ENCODE measurements around the gene CEP43.

CEP43 gene

DNA sequence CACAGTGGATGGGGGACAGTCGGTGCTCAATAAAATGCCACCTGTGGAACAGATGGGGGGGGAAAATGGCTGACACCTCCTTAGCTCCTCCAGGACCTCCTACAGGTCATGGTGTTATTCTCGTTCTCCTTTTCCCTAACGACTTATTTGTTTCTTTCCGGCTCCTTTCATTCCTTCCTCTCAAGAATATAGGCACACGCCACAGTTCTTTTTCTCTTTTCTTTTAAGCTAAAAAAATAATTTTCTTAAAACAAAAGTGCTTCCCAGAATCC lies 41.5 kb upstream of the CEP43 start:
- TF ChIP-seq, protein P1, sequence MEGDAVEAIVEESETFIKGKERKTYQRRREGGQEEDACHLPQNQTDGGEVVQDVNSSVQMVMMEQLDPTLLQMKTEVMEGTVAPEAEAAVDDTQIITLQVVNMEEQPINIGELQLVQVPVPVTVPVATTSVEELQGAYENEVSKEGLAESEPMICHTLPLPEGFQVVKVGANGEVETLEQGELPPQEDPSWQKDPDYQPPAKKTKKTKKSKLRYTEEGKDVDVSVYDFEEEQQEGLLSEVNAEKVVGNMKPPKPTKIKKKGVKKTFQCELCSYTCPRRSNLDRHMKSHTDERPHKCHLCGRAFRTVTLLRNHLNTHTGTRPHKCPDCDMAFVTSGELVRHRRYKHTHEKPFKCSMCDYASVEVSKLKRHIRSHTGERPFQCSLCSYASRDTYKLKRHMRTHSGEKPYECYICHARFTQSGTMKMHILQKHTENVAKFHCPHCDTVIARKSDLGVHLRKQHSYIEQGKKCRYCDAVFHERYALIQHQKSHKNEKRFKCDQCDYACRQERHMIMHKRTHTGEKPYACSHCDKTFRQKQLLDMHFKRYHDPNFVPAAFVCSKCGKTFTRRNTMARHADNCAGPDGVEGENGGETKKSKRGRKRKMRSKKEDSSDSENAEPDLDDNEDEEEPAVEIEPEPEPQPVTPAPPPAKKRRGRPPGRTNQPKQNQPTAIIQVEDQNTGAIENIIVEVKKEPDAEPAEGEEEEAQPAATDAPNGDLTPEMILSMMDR (conservative IDR thresholded peaks at IDR 0.05) = no peak
- no peak overlapping the region; the same call in 1 of the 2 replicates for H3K27ac ChIP-seq

DNA sequence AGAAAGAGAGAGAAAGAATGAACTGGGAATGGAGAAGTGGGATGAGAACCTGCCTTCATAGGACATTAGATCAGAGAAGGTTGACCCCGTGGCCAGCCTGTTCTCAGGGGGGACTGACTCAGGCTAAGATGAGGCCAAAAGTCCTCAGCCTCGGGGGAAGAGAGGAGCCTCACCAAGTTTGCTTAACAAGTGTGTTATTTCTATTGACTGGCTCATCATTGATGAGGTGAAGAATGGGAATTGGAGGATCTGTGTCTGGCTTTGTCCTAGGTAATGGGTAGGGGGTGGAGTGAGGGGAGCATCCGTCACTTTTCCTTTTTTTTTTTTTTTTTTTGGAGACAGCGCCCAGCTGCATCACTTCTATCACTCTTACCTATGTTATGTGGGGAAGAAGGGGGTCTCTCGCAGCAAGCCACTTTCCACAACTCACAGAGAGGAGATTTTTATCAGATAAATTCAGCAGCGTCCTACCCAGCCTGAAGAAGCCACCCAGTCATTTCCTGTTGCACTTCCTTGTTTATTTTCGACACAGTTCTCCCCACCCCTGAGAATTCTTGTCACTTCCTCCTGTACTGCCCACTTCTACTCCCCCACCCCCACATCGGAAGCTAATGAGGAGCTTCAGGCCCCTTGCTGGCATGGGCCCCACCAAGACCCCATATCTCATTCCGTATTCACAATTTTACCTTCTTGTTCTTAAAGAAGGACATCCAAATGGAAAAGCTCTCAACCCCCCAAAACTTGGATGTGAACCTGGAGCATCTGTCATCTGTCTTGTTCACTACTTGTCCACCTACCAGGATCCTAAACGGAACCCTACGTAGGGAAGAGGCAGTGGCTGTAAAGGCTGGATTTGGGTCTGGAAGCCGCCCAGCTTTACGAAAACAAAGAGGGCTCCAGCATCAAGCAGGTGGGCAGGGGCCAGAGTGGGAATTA lies 40.0 kb upstream of the CEP43 start:
- no peak overlapping the region for H3K27ac ChIP-seq

DNA sequence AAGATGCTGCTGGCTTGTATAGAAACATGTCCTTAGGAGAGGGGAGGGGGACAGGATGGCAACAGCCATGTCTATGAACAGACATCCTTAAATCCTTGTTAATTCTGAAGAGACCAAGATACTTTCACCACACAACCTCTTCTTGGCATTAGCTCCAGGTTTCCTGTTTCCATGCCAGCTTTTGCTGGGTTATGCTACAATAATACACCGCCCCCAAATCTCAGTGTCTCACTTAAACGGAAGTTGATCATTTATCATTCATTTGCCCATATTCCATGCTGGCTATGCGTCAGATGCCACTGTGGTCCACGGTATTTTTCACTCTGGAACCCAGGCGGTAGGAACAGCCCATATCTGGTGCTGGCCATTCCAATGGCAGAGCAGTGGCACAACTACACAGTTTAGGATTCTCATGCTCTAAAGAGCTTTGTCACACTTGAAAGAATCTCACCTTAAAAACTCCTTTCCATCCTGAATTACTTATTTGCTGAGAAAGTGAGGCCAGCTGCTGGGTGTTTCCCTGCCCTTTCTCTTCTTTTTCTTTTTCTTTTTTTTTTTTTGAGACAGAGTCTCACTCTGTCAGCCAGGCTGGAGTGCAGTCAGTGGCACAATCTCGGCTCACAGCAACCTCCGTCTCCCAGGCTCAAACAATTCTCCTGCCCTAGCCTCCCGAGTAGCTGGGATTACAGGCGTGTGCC lies 39.1 kb upstream of the CEP43 start:
- TF ChIP-seq, protein P1 (conservative IDR thresholded peaks at IDR 0.05) = no peak
- no peak overlapping the region for H3K27ac ChIP-seq

More for the DNA sequence above, 40.0 kb upstream of the CEP43 start:
- TF ChIP-seq, protein P1 (conservative IDR thresholded peaks at IDR 0.05) = no peak

DNA sequence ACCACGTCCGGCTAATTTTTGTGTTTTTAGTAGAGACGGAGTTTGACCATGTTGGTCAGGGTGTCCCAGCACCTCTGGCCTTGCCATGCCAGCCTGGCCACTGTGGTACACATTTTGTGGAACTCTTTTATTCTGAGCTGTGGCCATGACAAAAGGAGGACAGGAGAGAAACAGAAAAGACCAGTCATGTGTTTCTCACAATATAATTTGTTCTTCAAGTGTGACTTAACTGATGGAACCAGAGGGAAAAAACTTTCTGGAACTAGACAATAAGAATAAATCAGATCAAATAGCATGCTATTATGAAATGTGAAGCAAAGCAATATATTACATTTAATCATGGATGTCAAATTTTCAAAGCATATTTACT lies 38.6 kb upstream of the CEP43 start:
- TF ChIP-seq, protein P1 (conservative IDR thresholded peaks at IDR 0.05) = no peak
- H3K27ac ChIP-seq = no peak overlapping the region

DNA sequence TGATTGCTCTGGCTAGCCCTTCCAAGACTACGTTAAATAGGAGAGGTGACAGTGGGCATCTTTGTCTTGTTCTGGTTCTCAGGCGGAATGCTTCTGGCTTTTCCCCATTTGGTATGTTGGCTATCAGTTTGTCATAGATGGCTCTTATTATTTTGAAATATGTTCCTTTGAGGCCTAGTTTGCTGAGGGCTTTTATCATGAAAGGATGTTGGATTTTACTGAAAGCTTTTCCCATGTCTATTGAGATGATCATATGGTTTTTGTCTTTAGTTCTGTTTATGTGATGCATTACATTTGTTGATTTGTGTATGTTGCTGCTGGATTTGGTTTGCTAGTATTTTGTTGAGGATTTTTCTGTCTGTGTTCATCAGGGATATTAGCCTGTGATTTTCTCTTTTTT lies 32.9 kb upstream of the CEP43 start:
- H3K27ac ChIP-seq = no peak overlapping the region
- TF ChIP-seq, protein P1 (conservative IDR thresholded peaks at IDR 0.05) = no peak

DNA sequence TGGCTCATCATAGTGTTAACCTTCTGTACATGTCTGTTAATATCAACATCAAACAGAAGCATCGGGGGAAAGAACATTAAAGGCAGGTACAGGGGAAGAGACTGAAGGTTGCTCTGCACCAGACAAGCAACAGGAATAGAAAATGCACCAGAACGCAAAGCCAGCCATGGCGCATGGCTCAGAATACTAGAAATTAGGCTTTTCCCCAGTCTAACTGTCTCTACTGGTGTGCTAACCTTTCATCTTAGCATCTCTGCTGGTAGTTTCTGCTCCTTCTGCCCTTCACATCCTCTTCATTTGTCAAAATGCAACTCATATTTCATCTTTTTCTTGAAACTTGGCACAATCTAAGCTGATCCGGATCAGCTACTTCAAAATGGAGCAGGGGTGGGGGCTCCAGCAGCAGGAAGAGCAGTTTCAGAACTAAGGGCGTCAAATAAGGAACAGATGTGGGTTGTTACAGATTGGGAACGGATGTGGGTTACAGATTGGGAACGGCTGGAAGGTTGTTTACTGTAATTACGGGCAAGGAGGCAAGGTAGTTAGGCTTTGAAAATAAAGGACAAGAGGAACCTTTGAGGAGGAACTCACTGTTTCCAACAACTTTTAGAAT lies 29.7 kb upstream of the CEP43 start:
- H3K27ac ChIP-seq = no peak overlapping the region
- TF ChIP-seq, protein P1 (conservative IDR thresholded peaks at IDR 0.05) = no peak

DNA sequence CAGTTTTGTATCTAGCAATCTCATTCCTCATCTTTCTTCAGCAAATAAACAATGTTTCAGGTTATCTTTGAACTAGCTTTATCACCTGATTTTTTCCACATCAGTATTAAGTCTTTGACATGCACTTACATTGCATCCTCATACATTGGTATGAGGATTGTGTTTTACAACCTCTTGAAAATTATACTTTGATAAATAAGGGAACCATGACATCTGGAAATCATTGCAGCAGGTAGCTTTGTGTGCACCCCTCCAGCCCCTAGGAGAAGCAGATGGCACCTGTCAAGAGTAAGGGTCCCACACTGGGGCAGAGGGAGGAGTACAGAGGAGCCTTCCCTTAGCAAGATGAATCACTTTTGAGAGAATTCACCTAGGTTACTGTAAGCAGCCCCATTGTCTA lies 29.1 kb upstream of the CEP43 start:
- no peak overlapping the region for H3K27ac ChIP-seq
- TF ChIP-seq, protein P1 (conservative IDR thresholded peaks at IDR 0.05) = no peak
